Right lobe of liver (tissue), 4 donors: ENCODE measurements around the gene APC2.

Experiments used
- CTCF ChIP-seq, 4 donors: fragments of 200-600 bp in 3 of 4; fragments of 450-650 bp in 1 of 4; IDR thresholded peaks; one replicate each; pipeline versions ENCODE4 v1.5.1 to v1.8.0; 2016 to 2022; ENCODE audit warnings: antibody characterized with exemption in 4 of 4, mild to moderate bottlenecking in 2 of 4
- POLR2A ChIP-seq: fragments of 450-650 bp; IDR thresholded peaks from one replicate; pipeline ENCODE4 v1.6.1; 2017; ENCODE audit warnings: antibody characterized with exemption, mild to moderate bottlenecking
- donor health status: DM: no; HTN: no; CAD: no.
- donor health status: DM: no; HTN: no; CAD: no.
- donor health status: DM: no; HTN: yes; CAD: no.

- TF ChIP-seq CTCF (IDR thresholded peaks at IDR 0.05) (no peak), POLR2A (no peak)
Observed at GRCh38 chr19:1459479-1459878, 9.6 kb downstream of the APC2 start.
